Chondrocyte (in vitro differentiated cells): ENCODE data around the gene C8A. TPM values are rescaled to one million over a fixed set of nuclear protein-coding genes. Genes with fewer than 3 reads are reported as not detected.

Experiments
- DNase-seq: peaks from one replicate; pipeline ENCODE4 v3.0.0; 2021; ENCODE audit warnings: mixed read lengths, low spot score
- H3K27ac Mint-ChIP-seq: one replicate; pipeline ENCODE4 v1.8.0; 2021; ENCODE audit warnings: mild to moderate bottlenecking, moderate library complexity, mixed read lengths; ENCODE audit not compliant: unreplicated experiment
- H3K27me3 Mint-ChIP-seq: 2 replicates; pipeline ENCODE4 v1.8.0; 2021; ENCODE audit warnings: low read depth, mixed read lengths
- H3K36me3 Mint-ChIP-seq: 2 replicates; pipeline ENCODE4 v1.8.0; 2021; ENCODE audit warnings: low read depth, mixed read lengths
- H3K4me1 Mint-ChIP-seq: 2 replicates; pipeline ENCODE4 v1.8.0; 2021; ENCODE audit warnings: low read depth, mild to moderate bottlenecking, mixed read lengths
- H3K4me3 Mint-ChIP-seq: one replicate; pipeline ENCODE4 v1.8.0; 2021; ENCODE audit warnings: mild to moderate bottlenecking, moderate library complexity, mixed read lengths; ENCODE audit not compliant: unreplicated experiment
- H3K9me3 Mint-ChIP-seq: 2 replicates; pipeline ENCODE4 v1.8.0; 2021; ENCODE audit warnings: low read depth, mixed read lengths
- CTCF ChIP-seq: fragments of 200-600 bp; sonication (generic); IDR thresholded peaks from 2 replicates; pipeline ENCODE4 v1.5.0; 2021; ENCODE audit warnings: antibody characterized with exemption, mild to moderate bottlenecking, moderate library complexity
- total RNA-seq: library from RNA; stranded (reverse); gene quantifications from 3 replicates; pipeline ENCODE4 v1.2.1, GENCODE V29; 2021

The C8A gene
- total RNA-seq, 1 donor from 2014 or later = not detected

- Mint-ChIP-seq H3K36me3 (no peaks in the 10 kb centered on the region), H3K27ac (no peak overlapping the region), H3K27me3 (peaks cover 1% of the 10 kb centered on the region), H3K4me3 (no peak overlapping the region), H3K4me1 (no peaks in the 10 kb centered on the region), H3K9me3 (peaks cover 6% of the 10 kb centered on the region)
- no peak for TF ChIP-seq CTCF
- DNase-seq = no peak
Observed at GRCh38 chr1:56866656-56867055, 12.1 kb downstream of the C8A start.

GRCh38 chr1:56867491-56867890, 12.9 kb downstream of the C8A start:
- Mint-ChIP-seq H3K4me3 (no peak overlapping the region), H3K27ac (no peak overlapping the region), H3K27me3 (peaks cover 1% of the 10 kb centered on the region), H3K4me1 (no peaks in the 10 kb centered on the region), H3K36me3 (no peaks in the 10 kb centered on the region), H3K9me3 (peaks cover 6% of the 10 kb centered on the region)
- DNase-seq = no peak
- TF ChIP-seq CTCF = no peak

- DNase-seq = no peak
- H3K4me3 Mint-ChIP-seq = no peak overlapping the region
- H3K27ac Mint-ChIP-seq = no peak overlapping the region
Observed at GRCh38 chr1:56868761-56869160, 14.2 kb downstream of the C8A start.

DNA sequence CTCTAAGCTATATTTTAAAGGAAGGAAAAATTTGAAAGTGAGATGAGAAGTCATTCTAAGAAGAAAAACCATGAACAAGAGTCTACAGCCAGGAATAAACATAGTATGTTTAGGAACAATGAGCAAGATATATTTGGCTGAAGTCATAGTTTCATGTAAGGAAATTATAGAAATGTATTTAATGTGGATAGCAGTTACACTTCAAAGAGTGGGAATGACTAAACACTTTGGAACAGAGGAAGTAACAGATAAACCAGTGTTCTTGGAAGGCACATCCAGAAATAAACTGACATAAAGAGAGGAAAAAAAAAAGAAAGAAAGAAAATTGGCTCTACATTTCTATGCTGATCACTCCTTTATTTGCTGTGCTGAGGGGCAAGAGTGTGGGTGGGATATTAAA, 18.0 kb downstream of the C8A start:
- Mint-ChIP-seq H3K4me1 (no peaks in the 10 kb centered on the region), H3K36me3 (no peaks in the 10 kb centered on the region), H3K27ac (no peak overlapping the region), H3K27me3 (peaks cover 2% of the 10 kb centered on the region), H3K9me3 (no peaks in the 10 kb centered on the region), H3K4me3 (no peak overlapping the region)
- no peak for DNase-seq
- no peak for TF ChIP-seq CTCF

More at GRCh38 chr1:56868761-56869160, 14.2 kb downstream of the C8A start:
- no peaks in the 10 kb centered on the region for H3K4me1 Mint-ChIP-seq
- H3K27me3 Mint-ChIP-seq = peaks cover 1% of the 10 kb centered on the region
- no peaks in the 10 kb centered on the region for H3K36me3 Mint-ChIP-seq
- peaks cover 6% of the 10 kb centered on the region for H3K9me3 Mint-ChIP-seq
- no peak for TF ChIP-seq CTCF

DNA sequence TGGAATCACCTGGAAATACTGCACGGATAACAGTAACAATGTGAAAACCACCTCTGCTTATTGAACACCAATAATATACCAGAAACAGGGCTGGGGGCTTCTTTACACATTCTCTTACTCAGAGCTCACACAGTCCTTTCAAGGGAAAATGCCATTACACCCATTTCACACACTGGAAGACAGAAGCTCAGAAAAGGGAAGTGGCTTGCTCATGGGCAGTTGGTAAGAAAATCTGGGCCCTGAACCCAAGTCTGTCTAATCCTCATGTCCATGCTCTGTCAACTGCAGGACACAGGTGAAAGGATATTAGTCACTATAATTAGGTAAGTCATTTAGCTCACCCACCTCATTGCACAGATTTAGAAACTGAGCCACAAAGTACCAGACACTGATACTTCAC, 18.6 kb downstream of the C8A start:
- Mint-ChIP-seq H3K27me3 (peaks cover 2% of the 10 kb centered on the region), H3K36me3 (no peaks in the 10 kb centered on the region), H3K9me3 (no peaks in the 10 kb centered on the region), H3K27ac (no peak overlapping the region), H3K4me3 (no peak overlapping the region), H3K4me1 (no peaks in the 10 kb centered on the region)
- TF ChIP-seq CTCF = no peak
- no peak for DNase-seq
